ENCODE measurements around the gene MUC4. TPM values are rescaled to one million over a fixed set of nuclear protein-coding genes. Genes with fewer than 3 reads are reported as not detected.

The MUC4 gene
- total RNA-seq, 1 donor from 2014 or later = not detected

DNA sequence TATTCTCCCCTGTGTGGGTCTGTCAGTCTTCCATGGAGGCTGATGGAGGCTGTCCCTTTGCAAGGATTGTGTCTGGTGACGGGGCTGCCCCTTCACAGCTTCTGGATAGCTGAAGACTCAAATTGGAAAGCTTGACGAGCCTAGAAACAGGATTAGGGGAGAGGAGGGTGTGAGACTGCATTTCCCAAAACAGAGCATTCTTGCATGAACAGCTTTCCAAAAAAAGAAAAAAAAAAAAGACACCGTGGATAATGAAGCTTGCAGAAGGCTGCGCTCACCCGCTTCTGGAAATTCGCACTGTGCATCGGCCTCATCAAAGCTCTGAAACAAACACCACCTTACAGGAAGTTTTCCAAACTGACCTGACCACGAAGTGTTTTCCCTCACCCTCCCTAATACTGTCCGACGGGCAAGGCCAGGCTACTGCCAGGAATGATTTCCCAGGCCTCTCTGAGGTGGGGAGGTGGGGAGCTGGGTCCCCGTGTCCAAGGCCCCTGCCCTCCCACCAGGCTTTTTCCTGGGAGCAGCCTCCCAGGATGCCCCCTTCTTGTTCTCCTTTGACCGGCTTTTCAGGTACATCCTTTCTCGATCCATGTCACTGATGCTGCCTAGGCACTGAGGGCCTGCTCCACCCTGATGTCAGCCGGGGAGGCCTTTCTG lies 24.9 kb upstream of the MUC4 start:
- peaks cover 24% of the 10 kb centered on the region for H3K4me1 ChIP-seq
- DNase-seq (ENCODE audit: low spot score) = peak; percentile 1
- H3K9ac ChIP-seq = no peak overlapping the region
- Mint-ChIP-seq H3K4me1 (peaks cover 31% of the 10 kb centered on the region), H3K4me3 (no peak overlapping the region), H3K27me3 (ENCODE audit: insufficient read depth, low read depth) (peaks cover 11% of the 10 kb centered on the region), H3K27ac (peak overlapping the region; percentile 15), H3K36me3 (no peaks in the 10 kb centered on the region), H3K9me3 (peaks cover 7% of the 10 kb centered on the region)
- H2AFZ ChIP-seq (replicated peaks) = no peak overlapping the region
- H4K20me1 ChIP-seq (ENCODE audit: low read depth) = no peaks in the 10 kb centered on the region
- H3K27ac ChIP-seq = peak overlapping the region; percentile 29
- no peak overlapping the region for H3K4me3 ChIP-seq
- H3K79me2 ChIP-seq (ENCODE audit: low read depth) = no peaks in the 10 kb centered on the region
- H3F3A ChIP-seq (ENCODE audit: low read depth) = peaks cover 33% of the 10 kb centered on the region
- H3K36me3 ChIP-seq = no peaks in the 10 kb centered on the region
- H3K9me3 ChIP-seq (ENCODE audit: low read depth) = no peaks in the 10 kb centered on the region
- TF ChIP-seq EZH2 (IDR thresholded peaks at IDR 0.05) = no peak
- TF ChIP-seq, protein P1, sequence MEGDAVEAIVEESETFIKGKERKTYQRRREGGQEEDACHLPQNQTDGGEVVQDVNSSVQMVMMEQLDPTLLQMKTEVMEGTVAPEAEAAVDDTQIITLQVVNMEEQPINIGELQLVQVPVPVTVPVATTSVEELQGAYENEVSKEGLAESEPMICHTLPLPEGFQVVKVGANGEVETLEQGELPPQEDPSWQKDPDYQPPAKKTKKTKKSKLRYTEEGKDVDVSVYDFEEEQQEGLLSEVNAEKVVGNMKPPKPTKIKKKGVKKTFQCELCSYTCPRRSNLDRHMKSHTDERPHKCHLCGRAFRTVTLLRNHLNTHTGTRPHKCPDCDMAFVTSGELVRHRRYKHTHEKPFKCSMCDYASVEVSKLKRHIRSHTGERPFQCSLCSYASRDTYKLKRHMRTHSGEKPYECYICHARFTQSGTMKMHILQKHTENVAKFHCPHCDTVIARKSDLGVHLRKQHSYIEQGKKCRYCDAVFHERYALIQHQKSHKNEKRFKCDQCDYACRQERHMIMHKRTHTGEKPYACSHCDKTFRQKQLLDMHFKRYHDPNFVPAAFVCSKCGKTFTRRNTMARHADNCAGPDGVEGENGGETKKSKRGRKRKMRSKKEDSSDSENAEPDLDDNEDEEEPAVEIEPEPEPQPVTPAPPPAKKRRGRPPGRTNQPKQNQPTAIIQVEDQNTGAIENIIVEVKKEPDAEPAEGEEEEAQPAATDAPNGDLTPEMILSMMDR (IDR thresholded peaks at IDR 0.05) = no peak
- TF ChIP-seq EZH2phosphoT487 (IDR thresholded peaks at IDR 0.05) = no peak
- H3K4me2 ChIP-seq = no peak overlapping the region
- no peaks in the 10 kb centered on the region for H3K27me3 ChIP-seq

DNA sequence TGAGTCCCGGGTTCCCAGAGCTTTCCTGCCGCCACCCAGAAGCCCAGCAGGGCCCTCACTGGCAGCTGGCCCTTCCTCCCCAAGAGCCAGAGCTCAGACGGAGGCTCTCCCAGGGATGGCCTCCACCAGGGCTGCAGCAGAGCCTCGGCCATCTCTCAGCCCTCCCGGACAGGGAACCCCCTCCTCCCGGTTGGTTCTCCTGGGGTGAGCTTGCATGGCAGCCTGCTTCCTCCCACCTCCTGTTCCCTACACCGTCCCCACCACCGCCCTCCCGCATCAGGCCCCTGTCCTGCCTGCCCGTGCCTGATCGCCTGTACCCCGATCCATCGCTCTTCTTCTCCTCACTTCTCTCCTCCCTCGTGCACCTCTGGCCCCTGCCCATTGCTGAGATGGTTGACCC lies 24.1 kb upstream of the MUC4 start:
- no peaks in the 10 kb centered on the region for H3K36me3 Mint-ChIP-seq
- no peak overlapping the region for H3K4me2 ChIP-seq
- H3K27me3 ChIP-seq = no peaks in the 10 kb centered on the region
- peaks cover 24% of the 10 kb centered on the region for H3K4me1 ChIP-seq
- H4K20me1 ChIP-seq (ENCODE audit: low read depth) = no peaks in the 10 kb centered on the region
- peaks cover 33% of the 10 kb centered on the region for H3F3A ChIP-seq (ENCODE audit: low read depth)
- TF ChIP-seq, protein P1 (IDR thresholded peaks at IDR 0.05) = no peak
- TF ChIP-seq EZH2 (IDR thresholded peaks at IDR 0.05) (no peak), EZH2phosphoT487 (IDR thresholded peaks at IDR 0.05) (no peak)
- no peaks in the 10 kb centered on the region for H3K36me3 ChIP-seq
- H3K4me3 Mint-ChIP-seq = no peak overlapping the region
- no peak for DNase-seq (ENCODE audit: low spot score)
- H2AFZ ChIP-seq (replicated peaks) = no peak overlapping the region
- H3K9me3 ChIP-seq (ENCODE audit: low read depth) = no peaks in the 10 kb centered on the region
- H3K27me3 Mint-ChIP-seq (ENCODE audit: insufficient read depth, low read depth) = peaks cover 11% of the 10 kb centered on the region
- no peak overlapping the region for H3K4me3 ChIP-seq
- H3K27ac Mint-ChIP-seq = peak overlapping the region; percentile 55
- peaks cover 31% of the 10 kb centered on the region for H3K4me1 Mint-ChIP-seq
- no peak overlapping the region for H3K27ac ChIP-seq
- peaks cover 7% of the 10 kb centered on the region for H3K9me3 Mint-ChIP-seq
- H3K9ac ChIP-seq = no peak overlapping the region
- H3K79me2 ChIP-seq (ENCODE audit: low read depth) = no peaks in the 10 kb centered on the region

DNA sequence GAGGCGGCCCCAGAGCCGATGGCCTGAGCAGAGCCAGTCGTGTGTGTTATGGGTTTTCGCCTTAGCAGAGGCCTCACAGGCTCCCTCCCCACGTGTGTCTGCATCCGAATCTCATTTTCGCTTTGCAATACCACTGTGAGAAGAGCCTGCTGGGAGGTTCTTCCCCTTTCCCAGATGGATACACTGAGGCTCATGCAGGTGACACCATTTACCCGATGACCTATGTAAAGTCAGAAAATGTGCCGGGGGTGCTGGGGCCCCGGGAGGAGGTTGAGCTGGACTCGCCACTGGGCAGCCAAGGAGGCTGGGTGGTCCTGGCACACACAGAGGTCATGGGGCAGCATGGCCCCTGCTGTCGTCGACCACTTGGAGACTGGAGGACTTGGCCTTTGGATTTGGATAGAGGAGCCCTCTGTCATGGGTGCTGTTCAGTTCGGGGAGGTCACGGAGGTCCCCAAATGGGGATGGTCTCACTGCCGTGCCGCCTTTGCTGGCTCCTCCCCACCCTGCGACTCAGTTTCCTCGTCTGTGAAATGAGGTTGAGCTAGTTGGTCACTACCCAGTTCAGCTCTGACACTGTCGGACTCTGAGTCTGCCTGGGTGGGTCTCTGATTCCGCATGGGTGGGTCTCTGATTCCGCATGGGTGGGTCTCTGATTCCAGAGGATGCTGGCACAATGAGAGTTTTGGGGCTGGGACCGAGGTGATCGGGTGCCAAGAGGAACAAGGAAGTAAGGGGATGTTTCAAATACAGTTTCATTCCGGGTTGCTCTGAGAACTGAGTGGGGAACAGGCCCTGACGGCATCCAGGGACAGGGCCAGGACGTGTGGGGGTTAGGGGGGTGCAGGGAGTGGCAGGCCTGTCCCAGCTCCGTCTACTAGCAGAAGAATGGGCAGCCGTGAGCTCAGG lies 23.2 kb upstream of the MUC4 start:
- H3K4me1 Mint-ChIP-seq = peaks cover 31% of the 10 kb centered on the region
- Histone ChIP-seq H3K4me2 (no peak overlapping the region), H3K9me3 (ENCODE audit: low read depth) (no peaks in the 10 kb centered on the region), H3K27me3 (no peaks in the 10 kb centered on the region), H3K27ac (no peak overlapping the region), H3K9ac (no peak overlapping the region), H2AFZ (replicated peaks) (no peak overlapping the region), H3F3A (ENCODE audit: low read depth) (peaks cover 27% of the 10 kb centered on the region), H4K20me1 (ENCODE audit: low read depth) (no peaks in the 10 kb centered on the region), H3K36me3 (no peaks in the 10 kb centered on the region), H3K79me2 (ENCODE audit: low read depth) (no peaks in the 10 kb centered on the region), H3K4me1 (peaks cover 24% of the 10 kb centered on the region), H3K4me3 (no peak overlapping the region)
- no peaks in the 10 kb centered on the region for H3K36me3 Mint-ChIP-seq
- no peak overlapping the region for H3K27ac Mint-ChIP-seq
- peaks cover 7% of the 10 kb centered on the region for H3K9me3 Mint-ChIP-seq
- peaks cover 11% of the 10 kb centered on the region for H3K27me3 Mint-ChIP-seq (ENCODE audit: insufficient read depth, low read depth)
- DNase-seq (ENCODE audit: low spot score) = peak; percentile 1
- TF ChIP-seq, protein P1 (IDR thresholded peaks at IDR 0.05) = no peak
- TF ChIP-seq EZH2phosphoT487 (IDR thresholded peaks at IDR 0.05) = no peak
- no peak for TF ChIP-seq EZH2 (IDR thresholded peaks at IDR 0.05)
- no peak overlapping the region for H3K4me3 Mint-ChIP-seq

Measured in neural progenitor cell (in vitro differentiated cells).